ENCODE data around the gene AAR2. TPM values are rescaled to one million over a fixed set of nuclear protein-coding genes. Genes with fewer than 3 reads are reported as not detected.

AAR2 gene
- total RNA-seq, 1 experiment from 2014 or later = 36.9 TPM

DNA sequence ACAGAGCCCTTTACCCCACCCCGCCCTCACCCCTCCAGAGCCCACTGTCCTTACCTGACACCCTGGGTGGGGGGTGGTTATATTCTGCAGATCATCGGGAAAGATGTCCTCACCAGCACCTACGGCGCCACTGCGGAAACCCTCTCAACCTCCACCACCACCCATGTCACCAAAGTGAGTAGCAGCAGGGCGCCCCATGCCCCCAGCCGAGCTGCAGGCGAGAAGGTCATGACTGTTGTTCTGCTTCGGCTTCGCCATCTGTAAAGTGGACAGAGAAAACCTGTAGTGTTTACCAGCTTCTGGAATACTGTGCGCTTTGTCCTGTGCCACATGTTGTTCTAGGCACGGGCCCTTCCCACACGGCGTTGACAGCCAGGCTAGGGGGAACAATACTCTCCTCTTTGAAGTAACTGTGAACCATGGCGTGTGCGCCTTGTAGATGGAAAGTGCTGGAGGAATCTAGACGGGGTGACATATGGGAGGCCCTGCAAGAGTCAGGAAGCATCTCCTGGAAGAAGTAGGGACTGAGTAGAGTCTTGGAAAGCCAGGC, 16.5 kb upstream of the AAR2 start:
- Histone ChIP-seq H2BK20ac (ENCODE audit: low read depth, low read length, poor library complexity, severe bottlenecking) (no peak overlapping the region), H3K14ac (ENCODE audit: insufficient read depth, low read length) (no peak overlapping the region), H3K27ac (ENCODE audit: insufficient read length, low read depth, low read length) (no peak overlapping the region), H3K9ac (ENCODE audit: extremely low read depth, insufficient read length, low read length) (no peak overlapping the region), H3K79me1 (ENCODE audit: insufficient read depth, low read depth, low read length, poor library complexity, severe bottlenecking) (no peaks in the 10 kb centered on the region), H2BK15ac (ENCODE audit: low read depth, low read length) (no peak overlapping the region), H4K91ac (ENCODE audit: insufficient read length, low read depth, low read length) (no peak overlapping the region), H3K18ac (ENCODE audit: insufficient read length, low read depth, low read length) (no peak overlapping the region), H2AK5ac (ENCODE audit: insufficient read length, low read length) (no peak overlapping the region), H3K23me2 (ENCODE audit: insufficient read length, low read depth, low read length, poor library complexity, severe bottlenecking) (no peaks in the 10 kb centered on the region), H3K4ac (ENCODE audit: low read depth, low read length) (no peak overlapping the region), H2BK5ac (ENCODE audit: insufficient read length, low read length) (no peak overlapping the region), H4K20me1 (ENCODE audit: control insufficient read depth, insufficient read depth, insufficient read length) (no peaks in the 10 kb centered on the region), H2BK120ac (ENCODE audit: low read depth, low read length, poor library complexity, severe bottlenecking) (no peak overlapping the region), H3K9me3 (ENCODE audit: control insufficient read depth, low read depth, low read length) (no peaks in the 10 kb centered on the region), H3K56ac (ENCODE audit: insufficient read length, low read depth, low read length) (no peak overlapping the region), H3K4me1 (ENCODE audit: insufficient read depth, low read length) (no peaks in the 10 kb centered on the region), H3K79me2 (ENCODE audit: insufficient read depth, low read length) (no peaks in the 10 kb centered on the region), H3T11ph (ENCODE audit: low read length) (no peak overlapping the region), H2AFZ (ENCODE audit: low read length) (no peak overlapping the region), H4K8ac (replicated peaks; ENCODE audit: insufficient read length, low read depth, low read length) (no peak overlapping the region), H3K4me2 (ENCODE audit: insufficient read depth, insufficient read length, low read length) (no peak overlapping the region), H4K5ac (ENCODE audit: insufficient read length, low read depth, low read length) (no peak overlapping the region), H2BK12ac (ENCODE audit: insufficient read length, low read depth, low read length) (no peak overlapping the region), H3K27me3 (ENCODE audit: insufficient read depth, low read length) (no peaks in the 10 kb centered on the region), H3K23ac (ENCODE audit: insufficient read length, low read depth, low read length) (no peak overlapping the region)
- Mint-ChIP-seq H3K36me3 (ENCODE audit: insufficient read depth in 1 of 3, low read depth in 3 of 3) (peaks cover 0 to 3% (median 0%) of the 10 kb centered on the region in 3 experiments; a peak in 1 of 7 replicates), H3K27me3 (ENCODE audit: low read depth) (no peaks in the 10 kb centered on the region), H3K9me3 (no peaks in the 10 kb centered on the region), H3K27ac (no peak overlapping the region), H3K4me3 (no peak overlapping the region), H3K4me1 (peaks cover 8 to 9% of the 10 kb centered on the region in 2 experiments)
- no peak for TF ChIP-seq CTCF (conservative IDR thresholded peaks at IDR 0.05)
- no peak for DNase-seq
- no CpG with 5 or more reads among the region's 17 CpGs for WGBS (ENCODE audit: extremely low coverage, insufficient read length, low lambda C conversion rate)

Measured in H9 (cell line).